GM12878 (cell line): ENCODE data around the gene ANKFY1. TPM values are rescaled to one million over a fixed set of nuclear protein-coding genes. Genes with fewer than 3 reads are reported as not detected.

ENCODE experiments used
- ATAC-seq: fragments of 200-7000 bp; cut with Tn5 transposase; 3 replicates; pipeline ENCODE4 v1.9.1; 2020; ENCODE audit warnings: mild to moderate bottlenecking, moderate library complexity
- BruUV-seq: library from RNA; stranded (reverse); fragments of 400-500 nt; replicated peaks from 2 replicates; lab custom pipeline; 2021; lab: Mats Ljungman, UMichigan
- CTCF ChIA-PET: fragments of 300-600 bp; sonication (Branson Sonifier 250); formaldehyde crosslinking; extraction: SDS; loops from one replicate; lab custom pipeline; 2021; ENCODE audit warnings: inconsistent platforms; lab: Yijun Ruan, JAX
- POLR2A ChIA-PET: fragments of 350-600 bp; formaldehyde crosslinking; extraction: SDS; loops from one replicate; lab custom pipeline; 2021; ENCODE audit warnings: inconsistent platforms; lab: Charles Lee
- RAD21 ChIA-PET: fragments of 300-600 bp; sonication (Branson Sonifier 250); formaldehyde crosslinking; loops from one replicate; lab custom pipeline; 2023; ENCODE audit warnings: antibody characterized with exemption; ENCODE audit not compliant: unreplicated experiment; lab: Charles Lee
- SMC1A ChIA-PET: fragments of 300-600 bp; sonication (Branson Sonifier 250); formaldehyde crosslinking; loops from one replicate; lab custom pipeline; 2023; ENCODE audit not compliant: unreplicated experiment, uncharacterized antibody; lab: Charles Lee
- DNase-seq: peaks from one replicate; pipeline ENCODE4 v3.0.0-alpha.2; 2011; ENCODE audit warnings: low read depth, low spot score
- FAIRE-seq: peaks from 3 replicates; lab custom pipeline; 2011; peaks lifted over from hg19 to GRCh38; lab: Jason Lieb, UNC
- H2AFZ ChIP-seq: 2 replicates; pipeline ENCODE4 v1.6.0; 2011; ENCODE audit warnings: low read depth, low read length, control low read depth; ENCODE audit not compliant: control insufficient read depth
- H3K27ac ChIP-seq: 2 replicates; pipeline ENCODE4 v1.5.1; 2011; ENCODE audit warnings: control low read depth; ENCODE audit not compliant: control insufficient read depth, insufficient read depth
- H3K27me3 ChIP-seq, 2 experiments: replicated peaks in 1 of 2; 2 replicates each; pipeline versions ENCODE4 v1.6.0 to v1.6.1; 2011; ENCODE audit warnings: low read length in 1 of 2; ENCODE audit not compliant: control insufficient read depth in 2 of 2, insufficient read depth in 2 of 2
- H3K36me3 ChIP-seq, 2 experiments: 2 replicates each; pipeline ENCODE4 v1.5.1; 2011; ENCODE audit warnings: low read length in 1 of 2; ENCODE audit not compliant: control insufficient read depth in 2 of 2, insufficient read depth in 2 of 2
- H3K4me1 ChIP-seq: 2 replicates; pipeline ENCODE4 v1.6.1; 2011; ENCODE audit warnings: mild to moderate bottlenecking, low read length, moderate library complexity, mixed read lengths; ENCODE audit not compliant: control insufficient read depth, insufficient read depth
- H3K4me2 ChIP-seq: 2 replicates; pipeline ENCODE4 v1.6.0; 2011; ENCODE audit warnings: control low read depth; ENCODE audit not compliant: control insufficient read depth, insufficient read depth
- H3K4me3 ChIP-seq: fragments of 200-600 bp; sonication (generic); 2 replicates; pipeline ENCODE4 v1.5.1; 2016
- H3K79me2 ChIP-seq: 2 replicates; pipeline ENCODE4 v1.6.0; 2011; ENCODE audit warnings: low read length; ENCODE audit not compliant: control insufficient read depth, insufficient read depth
- H3K9ac ChIP-seq: 2 replicates; pipeline ENCODE4 v1.8.0; 2011; ENCODE audit warnings: low read length, control low read depth, mixed read lengths; ENCODE audit not compliant: control insufficient read depth, insufficient read depth
- H3K9me3 ChIP-seq: replicated peaks from 3 replicates; pipeline ENCODE4 v1.5.1; 2011; ENCODE audit warnings: mild to moderate bottlenecking, low read length; ENCODE audit not compliant: control insufficient read depth, insufficient read depth
- H4K20me1 ChIP-seq: 2 replicates; pipeline ENCODE4 v1.6.0; 2011; ENCODE audit not compliant: control insufficient read depth, insufficient read depth
- BACH1 ChIP-seq: fragments of 450-650 bp; IDR thresholded peaks from 2 replicates; pipeline ENCODE4 v1.6.1; 2017; ENCODE audit warnings: mild to moderate bottlenecking, borderline replicate concordance
- BRCA1 ChIP-seq: IDR thresholded peaks from 2 replicates; pipeline ENCODE4 v1.6.1; 2011; ENCODE audit warnings: low read depth, low read length, improper control_type of control experiment
- HDAC6 ChIP-seq: fragments of 200-600 bp; sonication (generic); IDR thresholded peaks from one replicate; pipeline ENCODE4 v1.8.0; 2017; ENCODE audit warnings: antibody characterized with exemption; ENCODE audit not compliant: unreplicated experiment
- POLR2AphosphoS5 ChIP-seq: IDR thresholded peaks from 2 replicates; pipeline ENCODE4 v1.6.1; 2011; ENCODE audit warnings: mild to moderate bottlenecking, low read length, inconsistent platforms
- RUNX3 ChIP-seq: IDR thresholded peaks from 2 replicates; pipeline ENCODE4 v1.6.1; 2012; ENCODE audit warnings: low read length, inconsistent platforms
- STAT1 ChIP-seq: fragments of 450-650 bp; conservative IDR thresholded peaks from 2 replicates; pipeline ENCODE4 v1.6.1; 2014; ENCODE audit warnings: antibody characterized with exemption, mild to moderate bottlenecking
- WGBS: methylation state at CpG from one replicate; pipeline ENCODE4 v1.1.6; 2016; ENCODE audit warnings: low lambda C conversion rate; ENCODE audit not compliant: insufficient replicate concordance, insufficient coverage; ENCODE audit errors: missing lambda C conversion rate; 5-methylcytosine and 5-hydroxymethylcytosine counted together
- in situ Hi-C: fragments of 300-500 bp; cut with MboI; formaldehyde crosslinking; loops from 9 replicates; pipeline ENCODE4 v1.14.3; 2018; ENCODE audit warnings: mixed read lengths
- intact Hi-C: fragments of 100-400 bp; cut with micrococcal nuclease; formaldehyde crosslinking; loops from one replicate; pipeline ENCODE4 v1.14.2; 2022; ENCODE audit not compliant: unreplicated experiment
- polyA plus RNA-seq, 11 experiments: library from polyadenylated mRNA; depleted of rRNA in 4 of 11; unstranded in 6 of 11; stranded (reverse) in 5 of 11; fragments of >200 nt; fragmentation: Nextera tagmentation in 4 of 11; fragmentation: Illumina TruSeq in 1 of 11; extraction: Ambion mirVana in 4 of 11; extraction: Trizol in 1 of 11; gene quantifications; 1 replicate in 1 of 11; 2 replicates in 10 of 11; pipeline versions ENCODE4 v1.2.1 to v1.2.3, GENCODE V29; 2011 to 2016; ENCODE audit warnings: inconsistent platforms in 2 of 11, missing spikeins in 2 of 11, low read depth in 1 of 11
- total RNA-seq, 4 experiments: library from RNA; depleted of rRNA in 3 of 4; stranded (reverse); fragments of >200 nt in 3 of 4; fragmentation: Illumina TruSeq in 1 of 4; extraction: Trizol in 1 of 4; gene quantifications; 2 replicates each; pipeline versions ENCODE4 v1.2.1 to v1.2.3, GENCODE V29; 2013 to 2021
- TF ChIP-seq, protein P1 (sequence below): IDR thresholded peaks from 2 replicates; pipeline ENCODE4 v1.6.1; 2012; ENCODE audit warnings: low read depth, low read length, improper control_type of control experiment
- TF ChIP-seq, protein P2 (sequence below): fragments of 150-350 bp; IDR thresholded peaks from 2 replicates; pipeline ENCODE4 v1.6.1; 2014; ENCODE audit warnings: mild to moderate bottlenecking, low read depth, low read length
- TF ChIP-seq, protein P3 (sequence below): fragments of 450-650 bp; IDR thresholded peaks from 2 replicates; pipeline ENCODE4 v1.6.1; 2014; ENCODE audit warnings: mild to moderate bottlenecking

The ANKFY1 gene
- total and polyA plus RNA-seq, 10 of the 15 experiments (the other 5 are each of a cell fraction or from before 2014, with no cell fraction given), result 3.0 to 27.7 (median 16.4) TPM

DNA sequence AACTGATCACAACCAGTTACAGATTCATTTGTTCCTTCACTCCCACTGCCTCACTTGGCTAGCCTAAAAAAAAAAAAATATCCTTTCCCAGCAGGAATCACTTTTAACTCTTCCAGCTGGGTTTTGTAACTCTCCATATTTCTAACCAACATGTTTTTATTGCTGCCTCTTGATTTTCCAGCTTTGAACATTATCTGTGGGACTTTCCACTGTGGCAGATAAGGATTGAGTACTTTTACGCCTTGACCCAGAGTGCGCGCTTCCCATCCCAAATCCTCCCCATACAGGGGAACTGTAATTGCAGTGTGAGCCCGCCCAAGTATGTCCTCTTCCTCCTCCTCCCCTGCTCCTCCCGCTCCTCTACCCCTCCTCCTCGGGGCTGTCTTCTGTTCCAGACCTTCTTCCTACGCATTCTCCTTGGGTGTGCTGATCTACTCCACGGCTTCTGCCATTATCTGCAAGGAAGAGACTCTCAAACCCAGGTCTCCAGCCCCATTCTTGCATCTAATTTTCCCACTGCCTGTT lies 77.4 kb downstream of the ANKFY1 start:
- peaks cover 22 to 36% of the 10 kb centered on the region in 2 experiments for H3K36me3 ChIP-seq
- H2AFZ ChIP-seq, result no peak overlapping the region
- ChIA-PET SMC1A (no interaction called here), RAD21 (no interaction called here), CTCF (interaction anchor here (1.0 kb wide), 1 partner anchor 235 kb away, joined by 4 read pairs; no protein-coding TSS in a partner anchor), POLR2A (no interaction called here)
- ATAC-seq (no peak), DNase-seq (no peak), FAIRE-seq (no peak)
- intact Hi-C loops (no loop called here), in situ Hi-C loops (no loop called here)
- no peak overlapping the region for H3K4me2 ChIP-seq
- no peaks in the 10 kb centered on the region for H3K27me3 ChIP-seq
- H4K20me1 ChIP-seq, result no peaks in the 10 kb centered on the region
- H3K9me3 ChIP-seq, result no peaks in the 10 kb centered on the region
- TF ChIP-seq, protein P1, sequence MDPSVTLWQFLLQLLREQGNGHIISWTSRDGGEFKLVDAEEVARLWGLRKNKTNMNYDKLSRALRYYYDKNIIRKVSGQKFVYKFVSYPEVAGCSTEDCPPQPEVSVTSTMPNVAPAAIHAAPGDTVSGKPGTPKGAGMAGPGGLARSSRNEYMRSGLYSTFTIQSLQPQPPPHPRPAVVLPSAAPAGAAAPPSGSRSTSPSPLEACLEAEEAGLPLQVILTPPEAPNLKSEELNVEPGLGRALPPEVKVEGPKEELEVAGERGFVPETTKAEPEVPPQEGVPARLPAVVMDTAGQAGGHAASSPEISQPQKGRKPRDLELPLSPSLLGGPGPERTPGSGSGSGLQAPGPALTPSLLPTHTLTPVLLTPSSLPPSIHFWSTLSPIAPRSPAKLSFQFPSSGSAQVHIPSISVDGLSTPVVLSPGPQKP, result no peak
- no TSS peak for BruUV-seq
- no peaks in the 10 kb centered on the region for H3K4me1 ChIP-seq
- H3K9ac ChIP-seq, result no peak overlapping the region
- H3K79me2 ChIP-seq, result no peaks in the 10 kb centered on the region
- no peak overlapping the region for H3K4me3 ChIP-seq
- 80% methylated on average over 8 of the region's 8 CpGs for WGBS
- H3K27ac ChIP-seq, result no peak overlapping the region

DNA sequence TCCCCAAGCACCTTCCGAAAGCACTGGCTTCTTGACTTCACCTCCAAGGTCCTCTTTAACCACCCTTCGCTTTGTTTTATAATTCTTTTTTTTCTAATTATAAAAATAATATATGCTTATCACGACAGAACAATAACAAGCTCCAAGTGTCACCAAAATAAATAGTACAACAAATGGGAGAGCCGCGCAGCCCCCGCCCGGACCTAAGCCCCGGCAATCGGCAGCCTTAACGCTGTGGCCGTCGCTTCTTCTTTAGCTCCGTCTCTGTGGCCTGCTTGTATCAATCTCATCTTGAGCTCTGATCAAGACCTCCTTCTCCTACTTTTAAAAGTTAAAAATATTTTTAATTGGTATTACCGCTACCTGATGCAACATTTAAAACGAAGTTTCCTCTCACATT lies 78.1 kb downstream of the ANKFY1 start:
- no peak overlapping the region for H2AFZ ChIP-seq
- SMC1A ChIA-PET, result no interaction called here
- in situ Hi-C loops, result no loop called here
- no peak overlapping the region for H3K4me2 ChIP-seq
- H3K9ac ChIP-seq, result no peak overlapping the region
- no peaks in the 10 kb centered on the region for H3K4me1 ChIP-seq
- H3K4me3 ChIP-seq, result no peak overlapping the region
- FAIRE-seq, result no peak
- no peak for DNase-seq
- no peak for ATAC-seq
- RAD21 ChIA-PET, result no interaction called here
- no peak overlapping the region for H3K27ac ChIP-seq
- H3K27me3 ChIP-seq, result no peaks in the 10 kb centered on the region
- CTCF ChIA-PET, result interaction anchor here (1.0 kb wide), 1 partner anchor 235 kb away, joined by 4 read pairs; no protein-coding TSS in a partner anchor
- no TSS peak for BruUV-seq
- no peaks in the 10 kb centered on the region for H3K9me3 ChIP-seq
- WGBS, result 92% methylated on average over 15 of the region's 15 CpGs
- intact Hi-C loops, result no loop called here
- H4K20me1 ChIP-seq, result no peaks in the 10 kb centered on the region
- POLR2A ChIA-PET, result no interaction called here
- peaks cover 26 to 37% of the 10 kb centered on the region in 2 experiments for H3K36me3 ChIP-seq
- H3K79me2 ChIP-seq, result no peaks in the 10 kb centered on the region
- TF ChIP-seq BACH1, result no peak
- no peak for TF ChIP-seq STAT1
- TF ChIP-seq RUNX3, result no peak
- TF ChIP-seq, protein P2, sequence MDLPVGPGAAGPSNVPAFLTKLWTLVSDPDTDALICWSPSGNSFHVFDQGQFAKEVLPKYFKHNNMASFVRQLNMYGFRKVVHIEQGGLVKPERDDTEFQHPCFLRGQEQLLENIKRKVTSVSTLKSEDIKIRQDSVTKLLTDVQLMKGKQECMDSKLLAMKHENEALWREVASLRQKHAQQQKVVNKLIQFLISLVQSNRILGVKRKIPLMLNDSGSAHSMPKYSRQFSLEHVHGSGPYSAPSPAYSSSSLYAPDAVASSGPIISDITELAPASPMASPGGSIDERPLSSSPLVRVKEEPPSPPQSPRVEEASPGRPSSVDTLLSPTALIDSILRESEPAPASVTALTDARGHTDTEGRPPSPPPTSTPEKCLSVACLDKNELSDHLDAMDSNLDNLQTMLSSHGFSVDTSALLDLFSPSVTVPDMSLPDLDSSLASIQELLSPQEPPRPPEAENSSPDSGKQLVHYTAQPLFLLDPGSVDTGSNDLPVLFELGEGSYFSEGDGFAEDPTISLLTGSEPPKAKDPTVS, result no peak
- TF ChIP-seq POLR2AphosphoS5, result no peak
- no peak for TF ChIP-seq HDAC6
- TF ChIP-seq, protein P3, sequence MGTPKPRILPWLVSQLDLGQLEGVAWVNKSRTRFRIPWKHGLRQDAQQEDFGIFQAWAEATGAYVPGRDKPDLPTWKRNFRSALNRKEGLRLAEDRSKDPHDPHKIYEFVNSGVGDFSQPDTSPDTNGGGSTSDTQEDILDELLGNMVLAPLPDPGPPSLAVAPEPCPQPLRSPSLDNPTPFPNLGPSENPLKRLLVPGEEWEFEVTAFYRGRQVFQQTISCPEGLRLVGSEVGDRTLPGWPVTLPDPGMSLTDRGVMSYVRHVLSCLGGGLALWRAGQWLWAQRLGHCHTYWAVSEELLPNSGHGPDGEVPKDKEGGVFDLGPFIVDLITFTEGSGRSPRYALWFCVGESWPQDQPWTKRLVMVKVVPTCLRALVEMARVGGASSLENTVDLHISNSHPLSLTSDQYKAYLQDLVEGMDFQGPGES, result no peak
- no peak for TF ChIP-seq BRCA1
